OCI-LY1 (cell line): ENCODE results near the gene RAD54L.

Experiments
- H2AFZ ChIP-seq: fragments of 200-600 bp; sonication (generic), shearing (Covaris generic); 2 replicates; pipeline ENCODE4 v1.6.0; 2014; ENCODE audit warnings: antibody characterized with exemption, mild to moderate bottlenecking, low read length
- H3F3A ChIP-seq: fragments of 200-600 bp; sonication (generic), shearing (Covaris generic); 2 replicates; pipeline ENCODE4 v1.6.0; 2014; ENCODE audit warnings: mild to moderate bottlenecking, antibody characterized with exemption, low read length, moderate library complexity; ENCODE audit not compliant: insufficient read depth
- H3K27ac ChIP-seq: fragments of 200-600 bp; sonication (generic); 2 replicates; pipeline ENCODE4 v1.5.1; 2014; ENCODE audit warnings: low read length, mixed run types, mild to moderate bottlenecking, low read depth; ENCODE audit not compliant: poor library complexity, severe bottlenecking
- H3K27me3 ChIP-seq: fragments of 200-600 bp; sonication (generic); 2 replicates; pipeline ENCODE4 v1.6.0; 2014; ENCODE audit warnings: antibody characterized with exemption, mild to moderate bottlenecking, low read length, moderate library complexity; ENCODE audit not compliant: insufficient read depth
- H3K36me3 ChIP-seq: fragments of 200-600 bp; sonication (generic); 2 replicates; pipeline ENCODE4 v1.6.1; 2014; ENCODE audit warnings: mild to moderate bottlenecking, antibody characterized with exemption, low read length, moderate library complexity, mixed read lengths; ENCODE audit not compliant: insufficient read depth
- H3K4me1 ChIP-seq: fragments of 200-600 bp; sonication (generic); 2 replicates; pipeline ENCODE4 v1.5.1; 2014; ENCODE audit warnings: mild to moderate bottlenecking, low read length, moderate library complexity; ENCODE audit not compliant: insufficient read depth, severe bottlenecking
- H3K4me2 ChIP-seq: fragments of 200-600 bp; sonication (generic), shearing (Covaris generic); 2 replicates; pipeline ENCODE4 v1.6.1; 2014; ENCODE audit warnings: low read length
- H3K4me3 ChIP-seq: fragments of 200-600 bp; sonication (generic); 2 replicates; pipeline ENCODE4 v1.5.1; 2014; ENCODE audit warnings: low read length, low read depth, mild to moderate bottlenecking, mixed read lengths; ENCODE audit not compliant: poor library complexity, severe bottlenecking
- H3K79me2 ChIP-seq: fragments of 200-600 bp; shearing (Covaris generic); 2 replicates; pipeline ENCODE4 v1.6.1; 2016; ENCODE audit warnings: mixed run types, low read length, mixed read lengths; ENCODE audit not compliant: insufficient read depth
- H3K9ac ChIP-seq: fragments of 200-600 bp; sonication (generic), shearing (Covaris generic); 2 replicates; pipeline ENCODE4 v1.6.1; 2014; ENCODE audit warnings: mild to moderate bottlenecking, low read length, mixed read lengths
- H3K9me2 ChIP-seq: fragments of 200-600 bp; sonication (generic), shearing (Covaris generic); 2 replicates; pipeline ENCODE4 v1.6.1; 2014; ENCODE audit warnings: low read depth, mild to moderate bottlenecking, low read length, mixed read lengths
- H3K9me3 ChIP-seq: fragments of 200-600 bp; shearing (Covaris generic); 2 replicates; pipeline ENCODE4 v1.6.1; 2014; ENCODE audit warnings: low read length, mixed read lengths
- H4K20me1 ChIP-seq: fragments of 200-600 bp; sonication (generic), shearing (Covaris generic); 2 replicates; pipeline ENCODE4 v1.6.0; 2016; ENCODE audit warnings: mild to moderate bottlenecking, low read length; ENCODE audit not compliant: insufficient read depth
- CTCF ChIP-seq: fragments of 200-600 bp; sonication (generic), shearing (Covaris generic); IDR thresholded peaks from 2 replicates; pipeline ENCODE4 v1.5.1; 2017; ENCODE audit warnings: mild to moderate bottlenecking, antibody characterized with exemption, low read length, moderate library complexity, mixed read lengths
- EZH2 ChIP-seq: fragments of 200-600 bp; sonication (generic), shearing (Covaris generic); IDR thresholded peaks from 2 replicates; pipeline ENCODE4 v1.8.0; 2017; ENCODE audit warnings: borderline replicate concordance, mixed run types, mild to moderate bottlenecking, antibody characterized with exemption, low read length, moderate library complexity, mixed read lengths

RAD54L gene

GRCh38 chr1:46277658-46278373, 30.3 kb downstream of the RAD54L start:
- no peak overlapping the region for H2AFZ ChIP-seq
- TF ChIP-seq CTCF (no peak), EZH2 (no peak)
- H3K4me2 ChIP-seq = no peak overlapping the region
- H3K9me3 ChIP-seq = no peaks in the 10 kb centered on the region
- no peak overlapping the region for H3K9ac ChIP-seq
- H3F3A ChIP-seq = no peaks in the 10 kb centered on the region
- H3K4me3 ChIP-seq = no peak overlapping the region
- no peaks in the 10 kb centered on the region for H4K20me1 ChIP-seq
- no peaks in the 10 kb centered on the region for H3K9me2 ChIP-seq
- no peaks in the 10 kb centered on the region for H3K79me2 ChIP-seq
- H3K27ac ChIP-seq = no peak overlapping the region
- H3K27me3 ChIP-seq = no peaks in the 10 kb centered on the region
- no peaks in the 10 kb centered on the region for H3K4me1 ChIP-seq
- H3K36me3 ChIP-seq = peaks cover 92% of the 10 kb centered on the region

- no peak overlapping the region for H3K27ac ChIP-seq
Measured at GRCh38 chr1:46278807-46279206, 31.2 kb downstream of the RAD54L start.

DNA sequence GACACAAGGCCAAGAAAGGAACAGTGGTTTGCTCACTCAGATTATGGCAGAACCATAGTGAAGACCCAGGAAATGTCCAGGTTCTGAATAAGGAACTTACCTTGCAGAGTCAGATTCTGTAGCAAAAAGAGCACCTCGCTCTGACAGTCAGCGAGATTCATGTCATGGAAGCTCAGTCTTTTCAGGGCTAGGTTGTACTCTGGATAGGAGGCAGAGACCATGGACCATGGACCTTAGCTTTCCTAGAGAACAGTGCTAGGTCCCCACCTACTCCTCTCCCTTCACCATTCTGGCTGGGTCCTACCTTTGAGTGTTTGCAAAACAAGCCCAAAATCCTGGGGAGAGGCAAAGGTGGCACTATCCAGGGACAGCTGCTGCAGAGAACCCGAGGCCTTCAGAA, 32.5 kb downstream of the RAD54L start:
- no peak overlapping the region for H3K4me2 ChIP-seq
- peaks cover 4% of the 10 kb centered on the region for H3K4me1 ChIP-seq
- H2AFZ ChIP-seq = no peak overlapping the region
- H3K27me3 ChIP-seq = no peaks in the 10 kb centered on the region
- H3K9ac ChIP-seq = no peak overlapping the region
- H3K9me2 ChIP-seq = no peaks in the 10 kb centered on the region
- H3K9me3 ChIP-seq = no peaks in the 10 kb centered on the region
- no peak overlapping the region for H3K27ac ChIP-seq
- H4K20me1 ChIP-seq = no peaks in the 10 kb centered on the region
- no peaks in the 10 kb centered on the region for H3K79me2 ChIP-seq
- no peak overlapping the region for H3K4me3 ChIP-seq
- peaks cover 79% of the 10 kb centered on the region for H3K36me3 ChIP-seq
- TF ChIP-seq CTCF (no peak), EZH2 (no peak)
- H3F3A ChIP-seq = no peaks in the 10 kb centered on the region

More at GRCh38 chr1:46278807-46279206, 31.2 kb downstream of the RAD54L start:
- Histone ChIP-seq H3K9ac (no peak overlapping the region), H3K4me2 (no peak overlapping the region), H3K9me3 (no peaks in the 10 kb centered on the region), H3K36me3 (peaks cover 82% of the 10 kb centered on the region), H3K79me2 (no peaks in the 10 kb centered on the region), H3K4me3 (no peak overlapping the region), H4K20me1 (no peaks in the 10 kb centered on the region), H3F3A (no peaks in the 10 kb centered on the region), H3K9me2 (no peaks in the 10 kb centered on the region), H3K27me3 (no peaks in the 10 kb centered on the region), H3K4me1 (no peaks in the 10 kb centered on the region), H2AFZ (no peak overlapping the region)
- TF ChIP-seq EZH2 = no peak
- TF ChIP-seq CTCF = no peak
